Measurements from ENCODE around the gene FLNC. TPM values are rescaled to one million over a fixed set of nuclear protein-coding genes. Genes with fewer than 3 reads are reported as not detected.
A peak's percentile ranks its signal among the peaks of the same experiment; 100 is the strongest.

Gene FLNC
- total RNA-seq, 1 donor from 2014 or later: 839 TPM

- TF ChIP-seq, protein P1, sequence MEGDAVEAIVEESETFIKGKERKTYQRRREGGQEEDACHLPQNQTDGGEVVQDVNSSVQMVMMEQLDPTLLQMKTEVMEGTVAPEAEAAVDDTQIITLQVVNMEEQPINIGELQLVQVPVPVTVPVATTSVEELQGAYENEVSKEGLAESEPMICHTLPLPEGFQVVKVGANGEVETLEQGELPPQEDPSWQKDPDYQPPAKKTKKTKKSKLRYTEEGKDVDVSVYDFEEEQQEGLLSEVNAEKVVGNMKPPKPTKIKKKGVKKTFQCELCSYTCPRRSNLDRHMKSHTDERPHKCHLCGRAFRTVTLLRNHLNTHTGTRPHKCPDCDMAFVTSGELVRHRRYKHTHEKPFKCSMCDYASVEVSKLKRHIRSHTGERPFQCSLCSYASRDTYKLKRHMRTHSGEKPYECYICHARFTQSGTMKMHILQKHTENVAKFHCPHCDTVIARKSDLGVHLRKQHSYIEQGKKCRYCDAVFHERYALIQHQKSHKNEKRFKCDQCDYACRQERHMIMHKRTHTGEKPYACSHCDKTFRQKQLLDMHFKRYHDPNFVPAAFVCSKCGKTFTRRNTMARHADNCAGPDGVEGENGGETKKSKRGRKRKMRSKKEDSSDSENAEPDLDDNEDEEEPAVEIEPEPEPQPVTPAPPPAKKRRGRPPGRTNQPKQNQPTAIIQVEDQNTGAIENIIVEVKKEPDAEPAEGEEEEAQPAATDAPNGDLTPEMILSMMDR (IDR thresholded peaks at IDR 0.05; ENCODE audit: borderline replicate concordance): no peak
- no peak overlapping the region for H3K4me3 ChIP-seq
- intact Hi-C loops (cut with micrococcal nuclease): no loop called here
- no peaks in the 10 kb centered on the region for H3K9me3 ChIP-seq (replicated peaks)
- H3K27ac ChIP-seq (replicated peaks): no peak overlapping the region
- H3K27me3 ChIP-seq (ENCODE audit: low read depth): no peaks in the 10 kb centered on the region
- peaks cover 13% of the 10 kb centered on the region for H3K4me1 ChIP-seq
- no peak for DNase-seq
- H3K36me3 ChIP-seq: no peaks in the 10 kb centered on the region
Observed at GRCh38 chr7:128811631-128812430, 18.4 kb upstream of the FLNC start.

DNA sequence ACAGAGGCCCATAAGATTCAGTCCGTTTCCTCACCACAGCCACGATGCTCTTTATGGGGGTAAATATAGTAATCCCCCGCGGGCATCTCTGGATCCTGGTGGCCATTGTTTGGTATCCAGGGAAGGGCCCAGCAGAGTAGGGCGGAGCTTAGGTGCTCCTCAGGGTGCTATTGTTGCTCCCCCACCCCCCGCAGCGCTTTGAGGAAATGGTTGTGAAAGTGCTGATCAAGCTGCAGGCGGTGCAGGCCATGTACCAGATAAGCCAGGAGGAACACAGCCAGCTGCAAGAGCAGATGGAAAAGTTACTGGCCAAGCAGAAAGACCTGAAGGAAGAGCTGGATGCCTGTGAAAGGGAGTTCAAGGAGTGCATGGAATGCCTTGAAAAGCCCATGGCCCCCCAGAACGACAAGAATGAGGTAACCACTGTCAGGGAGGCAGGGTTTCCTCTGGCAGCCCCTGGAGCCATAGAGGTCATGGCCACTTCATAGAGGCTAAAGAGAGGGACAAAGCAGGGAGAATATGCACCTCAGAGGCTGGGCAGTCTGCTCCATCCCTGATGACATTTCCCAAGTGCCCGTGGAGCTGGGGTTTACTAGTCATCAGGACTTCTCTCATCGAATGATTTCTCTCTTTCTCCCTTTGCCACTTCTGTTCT, 17.6 kb upstream of the FLNC start:
- Histone ChIP-seq H3K4me3 (no peak overlapping the region), H3K27ac (replicated peaks) (no peak overlapping the region), H3K9me3 (replicated peaks) (no peaks in the 10 kb centered on the region), H3K36me3 (no peaks in the 10 kb centered on the region), H3K4me1 (peaks cover 13% of the 10 kb centered on the region), H3K27me3 (ENCODE audit: low read depth) (no peaks in the 10 kb centered on the region)
- intact Hi-C loops (cut with micrococcal nuclease): no loop called here
- DNase-seq: peak; percentile 64
- TF ChIP-seq, protein P1 (IDR thresholded peaks at IDR 0.05; ENCODE audit: borderline replicate concordance): no peak

DNA sequence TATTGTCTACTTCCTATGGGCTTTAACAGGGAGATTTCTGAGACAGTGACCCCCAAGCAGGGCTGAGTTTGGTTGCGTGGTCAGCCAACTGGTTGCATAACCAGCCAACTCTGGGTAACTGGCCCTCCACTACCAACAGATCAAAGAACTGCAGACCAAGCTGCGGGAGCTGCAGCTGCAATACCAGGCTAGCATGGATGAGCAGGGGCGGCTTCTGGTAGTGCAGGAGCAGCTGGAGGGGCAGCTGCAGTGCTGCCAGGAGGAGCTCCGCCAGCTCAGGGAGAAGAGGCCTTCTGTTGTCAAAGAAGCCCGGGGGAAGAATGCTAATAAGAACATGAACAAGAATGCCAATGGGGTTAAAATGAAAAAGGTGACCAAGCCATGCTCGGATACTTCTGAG, 15.7 kb upstream of the FLNC start:
- H3K27ac ChIP-seq (replicated peaks): no peak overlapping the region
- H3K4me1 ChIP-seq: peaks cover 13% of the 10 kb centered on the region
- TF ChIP-seq, protein P1 (IDR thresholded peaks at IDR 0.05; ENCODE audit: borderline replicate concordance): no peak
- intact Hi-C loops (cut with micrococcal nuclease): no loop called here
- no peaks in the 10 kb centered on the region for H3K9me3 ChIP-seq (replicated peaks)
- DNase-seq: no peak
- no peaks in the 10 kb centered on the region for H3K27me3 ChIP-seq (ENCODE audit: low read depth)
- H3K4me3 ChIP-seq: no peak overlapping the region
- no peaks in the 10 kb centered on the region for H3K36me3 ChIP-seq

DNA sequence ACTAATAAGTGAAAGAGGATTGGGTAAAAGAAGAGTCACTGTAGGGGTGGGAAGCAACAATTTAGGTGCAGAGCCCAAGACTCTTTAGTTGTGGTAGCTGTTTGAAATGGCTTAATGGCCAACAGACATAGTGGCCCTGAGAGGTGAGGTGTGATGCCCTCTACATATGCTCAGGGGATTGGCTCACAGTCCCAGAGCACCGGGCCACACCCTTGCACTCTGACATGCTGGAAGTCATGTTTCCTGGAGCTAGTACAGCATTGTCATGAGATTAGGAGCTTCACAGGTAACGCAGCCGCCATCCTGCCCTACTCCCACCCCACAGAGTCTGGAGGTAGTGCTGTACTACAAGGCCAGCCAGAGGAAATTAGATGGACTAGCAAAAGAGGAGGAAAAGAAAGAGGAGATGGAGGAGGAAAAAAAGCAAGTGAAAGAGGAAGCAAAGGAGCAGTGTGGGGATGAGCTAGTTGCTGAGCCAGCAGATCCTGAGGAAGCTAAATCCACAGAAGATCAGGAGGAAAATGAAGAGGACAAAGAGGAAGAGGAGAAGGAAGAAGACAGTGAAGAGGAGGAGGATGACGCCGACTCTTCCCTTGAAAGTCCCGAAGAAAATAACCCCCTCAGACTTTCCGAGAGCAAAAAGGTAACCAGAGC, 14.8 kb upstream of the FLNC start:
- H3K36me3 ChIP-seq: no peaks in the 10 kb centered on the region
- H3K9me3 ChIP-seq (replicated peaks): no peaks in the 10 kb centered on the region
- intact Hi-C loops (cut with micrococcal nuclease): no loop called here
- no peak for DNase-seq
- no peaks in the 10 kb centered on the region for H3K27me3 ChIP-seq (ENCODE audit: low read depth)
- TF ChIP-seq, protein P1 (IDR thresholded peaks at IDR 0.05; ENCODE audit: borderline replicate concordance): no peak
- no peak overlapping the region for H3K4me3 ChIP-seq
- no peak overlapping the region for H3K27ac ChIP-seq (replicated peaks)
- peaks cover 13% of the 10 kb centered on the region for H3K4me1 ChIP-seq

DNA sequence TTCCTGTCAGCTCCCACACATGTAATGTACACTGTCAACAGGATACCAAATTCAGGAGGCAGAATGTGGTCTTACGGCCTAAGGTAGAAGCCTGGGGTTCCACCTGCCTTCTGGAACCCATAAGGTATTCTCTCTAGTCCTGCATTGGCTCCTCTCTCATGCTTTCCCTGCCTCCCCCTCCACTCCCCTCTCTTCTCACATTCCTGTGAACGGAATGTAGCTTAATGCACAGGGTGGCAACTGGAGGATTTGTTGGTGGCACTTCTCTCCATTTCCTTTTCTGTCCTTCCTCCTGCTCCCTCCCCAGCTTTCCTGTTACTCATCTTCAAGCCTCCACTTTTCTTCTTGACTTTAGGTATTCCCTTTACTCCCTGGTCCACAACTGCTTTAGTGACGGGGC, 11.5 kb upstream of the FLNC start:
- intact Hi-C loops (cut with micrococcal nuclease): no loop called here
- TF ChIP-seq, protein P1 (IDR thresholded peaks at IDR 0.05; ENCODE audit: borderline replicate concordance): no peak
- DNase-seq: no peak

More for the DNA sequence above, 11.5 kb upstream of the FLNC start:
- H3K9me3 ChIP-seq (replicated peaks): no peaks in the 10 kb centered on the region
- H3K4me3 ChIP-seq: no peak overlapping the region
- no peaks in the 10 kb centered on the region for H3K27me3 ChIP-seq (ENCODE audit: low read depth)
- H3K36me3 ChIP-seq: no peaks in the 10 kb centered on the region
- H3K4me1 ChIP-seq: no peaks in the 10 kb centered on the region
- no peak overlapping the region for H3K27ac ChIP-seq (replicated peaks)
